ENCODE measurements around the gene HSPA12B.

- TF ChIP-seq CTCF (IDR thresholded peaks at IDR 0.05) (no peak), REST (IDR thresholded peaks at IDR 0.05; ENCODE audit: insufficient read depth in 1 of 2, low read depth in 2 of 2, low read length in 1 of 2) (no peak), POLR2AphosphoS5 (IDR thresholded peaks at IDR 0.05; ENCODE audit: low read depth, low read length) (no peak), SIN3A (IDR thresholded peaks at IDR 0.05; ENCODE audit: borderline replicate concordance, insufficient read depth, low read depth, low read length) (no peak)
Observed at GRCh38 chr20:3686421-3686820, 46.1 kb upstream of the HSPA12B start.
